ENCODE measurements around the gene BAG1. TPM values are rescaled to one million over a fixed set of nuclear protein-coding genes. Genes with fewer than 3 reads are reported as not detected.

BAG1 gene
- total and polyA plus RNA-seq, 2 donors (not counting 1 experiment from before 2014, with no cell fraction given): 19.7 to 60.2 TPM

DNA sequence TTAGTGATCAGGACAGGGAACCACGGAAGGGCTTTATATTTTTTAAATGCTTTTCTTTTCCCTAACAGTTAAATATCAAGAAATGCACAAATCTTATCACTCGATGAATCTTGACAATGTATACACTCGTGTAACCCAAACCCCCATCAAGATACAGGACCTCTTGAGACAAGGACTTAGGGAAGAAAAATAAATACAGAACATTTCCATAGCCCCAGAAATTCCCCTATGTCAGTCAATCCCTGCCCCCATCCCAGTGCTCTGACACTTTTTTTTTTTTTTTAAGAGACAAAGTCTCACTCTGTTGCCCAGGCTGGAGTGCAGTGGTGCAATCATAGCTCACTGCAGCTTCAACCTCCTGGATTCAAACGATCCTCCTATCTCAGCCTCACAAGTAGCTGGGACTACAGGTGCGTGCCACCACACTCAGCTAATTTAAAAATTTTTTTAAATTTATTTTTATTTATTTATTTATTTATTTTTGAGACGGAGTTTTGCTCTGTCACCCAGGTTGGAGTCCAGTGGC, 21.8 kb downstream of the BAG1 start:
- H3K27me3 ChIP-seq (replicated peaks in 1 of 4; ENCODE audit: control extremely low read depth in 1 of 4, control insufficient read depth in 3 of 4, insufficient read depth in 4 of 4, low read length in 3 of 4): no peaks in the 10 kb centered on the region
- H3K27ac ChIP-seq (ENCODE audit: low read length in 2 of 2): no peak overlapping the region
- Mint-ChIP-seq H3K27me3 (no peaks in the 10 kb centered on the region), H3K27ac (no peak overlapping the region), H3K4me1 (peaks cover under 1% of the 10 kb centered on the region), H3K4me3 (no peak overlapping the region), H3K9me3 (ENCODE audit: insufficient read depth) (no peaks in the 10 kb centered on the region)
- ChIA-PET POLR2A (no interaction called here), CTCF (interaction anchor here (1.1 to 2.1 kb wide), 2 partner anchors 15 to 17 kb away, joined by 3 to 5 read pairs; no protein-coding TSS in a partner anchor)
- H2AFZ ChIP-seq (ENCODE audit: insufficient read depth, low read depth, low read length, poor library complexity, severe bottlenecking): no peak overlapping the region
- H3K9ac ChIP-seq (ENCODE audit: low read length): no peak overlapping the region
- H4K20me1 ChIP-seq (ENCODE audit: control insufficient read depth, insufficient read depth, low read length, poor library complexity, severe bottlenecking): no peaks in the 10 kb centered on the region
- no peaks in the 10 kb centered on the region for H3K9me3 ChIP-seq (ENCODE audit: control extremely low read depth in 1 of 3, control insufficient read depth in 2 of 3, insufficient read depth in 1 of 3, low read length in 2 of 3)
- TF ChIP-seq CTCF (IDR thresholded peaks at IDR 0.05): no peak
- TF ChIP-seq EZH2 (IDR thresholded peaks at IDR 0.05; ENCODE audit: borderline replicate concordance, insufficient read depth, low read depth, low read length, poor library complexity, severe bottlenecking): no peak
- no peaks in the 10 kb centered on the region for H3K79me2 ChIP-seq (ENCODE audit: control insufficient read depth, insufficient read depth, low read length)
- ATAC-seq (ENCODE audit: low read depth): no peak
- no peak overlapping the region for H3K4me3 ChIP-seq (ENCODE audit: control extremely low read depth in 1 of 5, extremely low read depth in 1 of 5, insufficient read depth in 1 of 5, low read depth in 2 of 5, low read length in 4 of 5)
- WGBS (ENCODE audit: insufficient coverage): 76% methylated on average over 2 of the region's 6 CpGs
- no peak for DNase-seq
- no peaks in the 10 kb centered on the region for H3K4me1 ChIP-seq (ENCODE audit: control insufficient read depth in 2 of 2, insufficient read depth in 2 of 2, low read length in 2 of 2)
- peaks cover 0 to 2% of the 10 kb centered on the region in 2 experiments for H3K36me3 ChIP-seq (replicated peaks in 1 of 2; ENCODE audit: control extremely low read depth in 1 of 2, control insufficient read depth in 1 of 2, extremely low read depth in 1 of 2, insufficient read depth in 2 of 2, low read length in 1 of 2)
- no peak overlapping the region for H3K4me2 ChIP-seq (replicated peaks; ENCODE audit: low read depth, low read length, poor library complexity, severe bottlenecking)
- intact Hi-C loops (cut with micrococcal nuclease): no loop called here

DNA sequence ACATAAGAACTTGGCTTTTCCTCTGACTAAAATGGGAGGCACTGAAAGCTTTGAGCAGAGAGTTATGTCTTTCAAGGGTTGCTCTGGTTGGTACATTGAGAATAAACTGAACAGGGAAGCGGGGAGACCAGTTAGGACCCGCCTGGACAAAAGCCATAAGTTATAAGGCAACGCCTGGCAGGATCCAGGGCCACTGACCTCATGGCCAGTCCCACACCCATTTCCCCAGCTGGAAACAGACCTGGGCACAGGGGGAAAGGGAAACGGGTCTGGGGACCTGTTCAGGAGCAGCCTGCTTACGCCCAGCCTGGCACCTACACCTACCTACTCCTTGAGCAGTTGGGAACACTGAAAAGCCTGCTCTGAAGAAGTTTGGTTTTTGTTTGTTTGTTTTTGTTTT, 23.2 kb downstream of the BAG1 start:
- Histone ChIP-seq H3K36me3 (replicated peaks in 1 of 2; ENCODE audit: control extremely low read depth in 1 of 2, control insufficient read depth in 1 of 2, extremely low read depth in 1 of 2, insufficient read depth in 2 of 2, low read length in 1 of 2) (no peaks in the 10 kb centered on the region), H3K4me3 (ENCODE audit: control extremely low read depth in 1 of 5, extremely low read depth in 1 of 5, insufficient read depth in 1 of 5, low read depth in 2 of 5, low read length in 4 of 5) (no peak overlapping the region), H3K9me3 (ENCODE audit: control extremely low read depth in 1 of 3, control insufficient read depth in 2 of 3, insufficient read depth in 1 of 3, low read length in 2 of 3) (no peaks in the 10 kb centered on the region), H2AFZ (ENCODE audit: insufficient read depth, low read depth, low read length, poor library complexity, severe bottlenecking) (no peak overlapping the region), H3K79me2 (ENCODE audit: control insufficient read depth, insufficient read depth, low read length) (no peaks in the 10 kb centered on the region), H3K4me2 (replicated peaks; ENCODE audit: low read depth, low read length, poor library complexity, severe bottlenecking) (no peak overlapping the region), H3K9ac (ENCODE audit: low read length) (no peak overlapping the region), H3K4me1 (ENCODE audit: control insufficient read depth in 2 of 2, insufficient read depth in 2 of 2, low read length in 2 of 2) (no peaks in the 10 kb centered on the region), H4K20me1 (ENCODE audit: control insufficient read depth, insufficient read depth, low read length, poor library complexity, severe bottlenecking) (no peaks in the 10 kb centered on the region), H3K27me3 (replicated peaks in 1 of 4; ENCODE audit: control extremely low read depth in 1 of 4, control insufficient read depth in 3 of 4, insufficient read depth in 4 of 4, low read length in 3 of 4) (peaks cover 0 to under 1% (median 0%) of the 10 kb centered on the region in 4 experiments), H3K27ac (ENCODE audit: low read length in 2 of 2) (no peak overlapping the region)
- no peak overlapping the region for H3K4me3 Mint-ChIP-seq
- no peaks in the 10 kb centered on the region for H3K9me3 Mint-ChIP-seq (ENCODE audit: insufficient read depth)
- no peak overlapping the region for H3K27ac Mint-ChIP-seq
- TF ChIP-seq CTCF (IDR thresholded peaks at IDR 0.05) (no peak), EZH2 (IDR thresholded peaks at IDR 0.05; ENCODE audit: borderline replicate concordance, insufficient read depth, low read depth, low read length, poor library complexity, severe bottlenecking) (no peak)
- DNase-seq (no peak), ATAC-seq (ENCODE audit: low read depth) (no peak)
- ChIA-PET CTCF (interaction anchor here (0.7 to 1.3 kb wide), 3 partner anchors 15 to 159 kb away, joined by 3 read pairs; no protein-coding TSS in a partner anchor), POLR2A (no interaction called here)
- 90% methylated on average over 2 of the region's 5 CpGs for WGBS (ENCODE audit: insufficient coverage)
- H3K27me3 Mint-ChIP-seq: peaks cover 3% of the 10 kb centered on the region
- intact Hi-C loops (cut with micrococcal nuclease): no loop called here
- no peaks in the 10 kb centered on the region for H3K4me1 Mint-ChIP-seq

All from B cell (primary cell).